Endodermal cell (in vitro differentiated cells): ENCODE measurements around the gene CHIT1. TPM values are rescaled to one million over a fixed set of nuclear protein-coding genes. Genes with fewer than 3 reads are reported as not detected.

Experiments used
- DNase-seq: peaks from one replicate; pipeline ENCODE4 v3.0.0-alpha.2; 2017
- H3K27ac ChIP-seq: 2 replicates; pipeline ENCODE4 v1.5.1; 2013; ENCODE audit warnings: mild to moderate bottlenecking, low read depth, low read length, moderate library complexity
- H3K27me3 ChIP-seq: 2 replicates; pipeline ENCODE4 v1.6.1; 2013; ENCODE audit warnings: mild to moderate bottlenecking, low read length, moderate library complexity; ENCODE audit not compliant: insufficient read depth, control insufficient read depth, poor library complexity, severe bottlenecking
- H3K36me3 ChIP-seq: 2 replicates; pipeline ENCODE4 v1.7.0; 2013; ENCODE audit warnings: mild to moderate bottlenecking, low read length, moderate library complexity; ENCODE audit not compliant: control insufficient read depth, insufficient read depth
- H3K4me1 ChIP-seq: one replicate; pipeline ENCODE4 v1.7.0; 2013; ENCODE audit warnings: low read length; ENCODE audit not compliant: control insufficient read depth, insufficient read depth
- H3K4me3 ChIP-seq: 2 replicates; pipeline ENCODE4 v1.5.1; 2013; ENCODE audit warnings: mild to moderate bottlenecking, low read length, moderate library complexity
- H3K9ac ChIP-seq: 2 replicates; pipeline ENCODE4 v1.6.1; 2013; ENCODE audit warnings: mild to moderate bottlenecking, low read length, moderate library complexity; ENCODE audit not compliant: poor library complexity, severe bottlenecking; ENCODE audit errors: extremely low read depth
- H3K9me3 ChIP-seq: 2 replicates; pipeline ENCODE4 v1.6.1; 2013; ENCODE audit warnings: mild to moderate bottlenecking, low read length, moderate library complexity; ENCODE audit not compliant: control insufficient read depth
- H3K27ac Mint-ChIP-seq: 2 replicates; pipeline ENCODE4 v1.8.0; 2020; ENCODE audit warnings: mixed read lengths
- H3K27me3 Mint-ChIP-seq: 2 replicates; pipeline ENCODE4 v1.8.0; 2021; ENCODE audit warnings: mild to moderate bottlenecking, mixed read lengths; ENCODE audit not compliant: insufficient read depth
- H3K36me3 Mint-ChIP-seq: 2 replicates; pipeline ENCODE4 v1.8.0; 2020; ENCODE audit warnings: low read depth, mixed read lengths
- H3K4me1 Mint-ChIP-seq: 2 replicates; pipeline ENCODE4 v1.8.0; 2020; ENCODE audit warnings: mixed read lengths
- H3K4me3 Mint-ChIP-seq: 2 replicates; pipeline ENCODE4 v1.8.0; 2020; ENCODE audit warnings: mild to moderate bottlenecking, moderate library complexity, mixed read lengths
- H3K9me3 Mint-ChIP-seq: 2 replicates; pipeline ENCODE4 v1.8.0; 2020; ENCODE audit warnings: mild to moderate bottlenecking, mixed read lengths
- CTCF ChIP-seq: fragments of 200-600 bp; sonication (generic); conservative IDR thresholded peaks from 2 replicates; pipeline ENCODE4 v1.5.0; 2021; ENCODE audit warnings: antibody characterized with exemption, mild to moderate bottlenecking
- WGBS, 2 experiments: methylation state at CpG; one replicate each; pipeline versions ENCODE4 v1.1.5 to v1.1.7; 2013; ENCODE audit warnings: missing lambda C conversion rate in 2 of 2, mixed read lengths in 1 of 2; ENCODE audit not compliant: insufficient coverage in 1 of 2, insufficient read length in 1 of 2; 5-methylcytosine and 5-hydroxymethylcytosine counted together
- total RNA-seq, 2 donors: library from RNA; stranded (reverse); fragmentation: NEBNext Ultra II Directional in 1 of 2; extraction: Animal tissue kit (Norgen Biotek cat#: 25700) in 1 of 2; gene quantifications; 2 replicates in 1 of 2; 3 replicates in 1 of 2; pipeline ENCODE4 v1.2.1, GENCODE V29; 2021

Gene CHIT1
- total RNA-seq, 2 donors from 2014 or later = 0.07 TPM; not detected in 1

GRCh38 chr1:203278082-203278884 lies 48.8 kb upstream of the CHIT1 start:
- no peaks in the 10 kb centered on the region for H3K9me3 ChIP-seq
- no peak overlapping the region for H3K4me3 Mint-ChIP-seq
- H3K27me3 Mint-ChIP-seq = peaks cover 28% of the 10 kb centered on the region
- peaks cover 45% of the 10 kb centered on the region for H3K4me1 Mint-ChIP-seq
- H3K27me3 ChIP-seq = no peaks in the 10 kb centered on the region
- DNase-seq = peak; percentile 79
- H3K4me3 ChIP-seq = no peak overlapping the region
- H3K36me3 ChIP-seq = no peaks in the 10 kb centered on the region
- TF ChIP-seq CTCF = no peak
- H3K4me1 ChIP-seq = peaks cover 29% of the 10 kb centered on the region
- no peak overlapping the region for H3K9ac ChIP-seq
- 37 to 51% methylated on average over 7 to 13 of the region's 13 CpGs for WGBS, 2 experiments
- H3K27ac ChIP-seq = peak overlapping the region; percentile 50
- H3K27ac Mint-ChIP-seq = peak overlapping the region; percentile 8
- no peaks in the 10 kb centered on the region for H3K9me3 Mint-ChIP-seq
- H3K36me3 Mint-ChIP-seq = no peaks in the 10 kb centered on the region

- H3K36me3 ChIP-seq = no peaks in the 10 kb centered on the region
- H3K4me3 ChIP-seq = no peak overlapping the region
- WGBS, 2 experiments = 81 to 91% methylated on average over 5 to 9 of the region's 9 CpGs
- Mint-ChIP-seq H3K27me3 (peaks cover 37% of the 10 kb centered on the region), H3K4me1 (peaks cover 33% of the 10 kb centered on the region), H3K4me3 (no peak overlapping the region), H3K27ac (no peak overlapping the region), H3K36me3 (no peaks in the 10 kb centered on the region), H3K9me3 (no peaks in the 10 kb centered on the region)
- peaks cover 18% of the 10 kb centered on the region for H3K4me1 ChIP-seq
- peaks cover 9% of the 10 kb centered on the region for H3K27me3 ChIP-seq
- peak; percentile 44 for DNase-seq
- TF ChIP-seq CTCF = no peak
- H3K9ac ChIP-seq = no peak overlapping the region
- H3K9me3 ChIP-seq = no peaks in the 10 kb centered on the region
- no peak overlapping the region for H3K27ac ChIP-seq
Measured at GRCh38 chr1:203276916-203277545, 47.6 kb upstream of the CHIT1 start.

GRCh38 chr1:203276408-203276807 lies 46.9 kb upstream of the CHIT1 start:
- no peak for TF ChIP-seq CTCF
- Histone ChIP-seq H3K36me3 (no peaks in the 10 kb centered on the region), H3K4me3 (no peak overlapping the region), H3K9me3 (no peaks in the 10 kb centered on the region), H3K4me1 (peaks cover 18% of the 10 kb centered on the region), H3K27ac (no peak overlapping the region), H3K27me3 (peaks cover 11% of the 10 kb centered on the region), H3K9ac (no peak overlapping the region)
- Mint-ChIP-seq H3K4me3 (no peak overlapping the region), H3K27ac (no peak overlapping the region), H3K4me1 (peaks cover 30% of the 10 kb centered on the region), H3K9me3 (no peaks in the 10 kb centered on the region), H3K36me3 (no peaks in the 10 kb centered on the region), H3K27me3 (peaks cover 41% of the 10 kb centered on the region)
- peak; percentile 38 for DNase-seq
- WGBS, 2 experiments = 87 to 94% methylated on average over 5 of the region's 5 CpGs
